Epithelial cell of prostate (primary cell): ENCODE measurements around the gene AUNIP.
A peak's percentile ranks its signal among the peaks of the same experiment; 100 is the strongest.

Experiments
- DNase-seq: peaks from one replicate; pipeline ENCODE4 v3.0.0-alpha.2; 2011; ENCODE audit warnings: low read depth, low spot score
- H3K27ac ChIP-seq: fragments of 450-650 bp; 2 replicates; pipeline ENCODE4 v1.5.1; 2017; ENCODE audit warnings: mild to moderate bottlenecking

Gene AUNIP

GRCh38 chr1:25799935-25800702 is 59.1 kb downstream of the AUNIP start, which contains the start of gene SELENON:
Gene SELENON (plus strand): TSS chr1:25800193. CDS start chr1:25800231, 38 bp downstream.
- H3K27ac ChIP-seq, result no peak within 1 kb of the TSS
- DNase-seq, result no peak

- no peak for DNase-seq
- no peak overlapping the region for H3K27ac ChIP-seq
Observed at GRCh38 chr1:25799352-25799934, 59.8 kb downstream of the AUNIP start.

- H3K27ac ChIP-seq, result no peak overlapping the region
Observed at GRCh38 chr1:25798666-25799351, 60.4 kb downstream of the AUNIP start.

GRCh38 chr1:25797939-25798338 is 61.3 kb downstream of the AUNIP start:
- H3K27ac ChIP-seq, result no peak overlapping the region
- DNase-seq, result no peak

More at GRCh38 chr1:25798666-25799351, 60.4 kb downstream of the AUNIP start:
- DNase-seq, result no peak

GRCh38 chr1:25796811-25797458 is 62.3 kb downstream of the AUNIP start:
- H3K27ac ChIP-seq, result peak overlapping the region; percentile 49
- DNase-seq, result no peak

GRCh38 chr1:25795946-25796810 is 63.1 kb downstream of the AUNIP start:
- no peak for DNase-seq
- peak overlapping the region; percentile 49 for H3K27ac ChIP-seq

- DNase-seq, result no peak
- no peak overlapping the region for H3K27ac ChIP-seq
Observed at GRCh38 chr1:25795211-25795610, 64.0 kb downstream of the AUNIP start.

- no peak for DNase-seq
- no peak overlapping the region for H3K27ac ChIP-seq
Observed at GRCh38 chr1:25794325-25794724, 64.9 kb downstream of the AUNIP start.

GRCh38 chr1:25793585-25794170 is 65.6 kb downstream of the AUNIP start:
- DNase-seq, result no peak
- H3K27ac ChIP-seq, result no peak overlapping the region

GRCh38 chr1:25792115-25792514 is 67.1 kb downstream of the AUNIP start:
- H3K27ac ChIP-seq, result no peak overlapping the region
- no peak for DNase-seq

GRCh38 chr1:25790472-25790871 is 68.8 kb downstream of the AUNIP start:
- no peak for DNase-seq
- no peak overlapping the region for H3K27ac ChIP-seq

GRCh38 chr1:25787760-25788166 is 71.5 kb downstream of the AUNIP start:
- no peak overlapping the region for H3K27ac ChIP-seq
- DNase-seq, result no peak

- DNase-seq, result no peak
- H3K27ac ChIP-seq, result no peak overlapping the region
Observed at GRCh38 chr1:25786887-25787759, 72.1 kb downstream of the AUNIP start.

GRCh38 chr1:25785333-25786067 is 73.8 kb downstream of the AUNIP start:
- DNase-seq, result no peak
- H3K27ac ChIP-seq, result no peak overlapping the region

GRCh38 chr1:25784575-25785051 is 74.6 kb downstream of the AUNIP start:
- H3K27ac ChIP-seq, result no peak overlapping the region
- no peak for DNase-seq
